SK-N-SH (cell line): Measurements from ENCODE around the gene SMARCD1. TPM values are rescaled to one million over a fixed set of nuclear protein-coding genes. Genes with fewer than 3 reads are reported as not detected.

Source experiments
- CTCF ChIA-PET: fragments of 300-600, 350-600 bp; formaldehyde crosslinking; extraction: SDS; loops from one replicate; lab custom pipeline; 2021; lab: Yijun Ruan, JAX
- POLR2A ChIA-PET: fragments of 350-600 bp; sonication (Branson Sonifier 250); formaldehyde crosslinking; extraction: SDS; loops from one replicate; lab custom pipeline; 2020; ENCODE audit warnings: antibody characterized with exemption, inconsistent platforms; lab: Yijun Ruan, JAX
- DNase-seq: peaks from one replicate; pipeline ENCODE4 v3.0.0; 2012
- H2AFZ ChIP-seq: fragments of 200-600 bp; sonication (generic); 2 replicates; pipeline ENCODE4 v1.8.1; 2016; ENCODE audit warnings: antibody characterized with exemption, mild to moderate bottlenecking, low read depth
- H3F3A ChIP-seq: fragments of 200-600 bp; sonication (generic); replicated peaks from 2 replicates; pipeline ENCODE3; 2016; ENCODE audit warnings: antibody characterized with exemption, mild to moderate bottlenecking; ENCODE audit not compliant: insufficient read depth
- H3K27ac ChIP-seq, 2 experiments: fragments of 200-500 bp in 1 of 2; fragments of 200-600 bp in 1 of 2; sonication (Bioruptor generic) in 1 of 2; sonication (generic), shearing (Covaris generic) in 1 of 2; 2 replicates each; pipeline versions ENCODE4 v1.5.1 to v1.6.1; 2014 to 2016; ENCODE audit warnings: low read depth in 2 of 2, inconsistent platforms in 1 of 2, low read length in 1 of 2, mild to moderate bottlenecking in 1 of 2, mixed read lengths in 1 of 2
- H3K27me3 ChIP-seq: fragments of 200-600 bp; sonication (generic), shearing (Covaris generic); 2 replicates; pipeline ENCODE4 v1.6.1; 2016; ENCODE audit warnings: mixed run types; ENCODE audit not compliant: insufficient read depth
- H3K36me3 ChIP-seq, 2 experiments: fragments of 200-500 bp in 1 of 2; fragments of 200-600 bp in 1 of 2; sonication (Bioruptor generic) in 1 of 2; sonication (generic) in 1 of 2; replicated peaks in 1 of 2; 2 replicates each; pipeline versions ENCODE3 to v1.5.1; 2014 to 2016; ENCODE audit warnings: low read length in 1 of 2, mild to moderate bottlenecking in 1 of 2; ENCODE audit not compliant: insufficient read depth in 2 of 2, control insufficient read depth in 1 of 2
- H3K4me1 ChIP-seq, 2 experiments: fragments of 200-500 bp in 1 of 2; fragments of 200-600 bp in 1 of 2; sonication (Bioruptor generic) in 1 of 2; sonication (generic), shearing (Covaris generic) in 1 of 2; 2 replicates each; pipeline versions ENCODE4 v1.5.1 to v1.6.1; 2014 to 2016; ENCODE audit warnings: low read depth in 1 of 2, low read length in 1 of 2, mixed run types in 1 of 2; ENCODE audit not compliant: insufficient read depth in 2 of 2, control insufficient read depth in 1 of 2
- H3K4me2 ChIP-seq: fragments of 200-600 bp; sonication (generic), shearing (Covaris generic); 2 replicates; pipeline ENCODE4 v1.6.1; 2017; ENCODE audit warnings: mixed run types
- H3K4me3 ChIP-seq, 2 experiments: fragments of 200-500 bp in 1 of 2; fragments of 200-600 bp in 1 of 2; sonication (Bioruptor generic) in 1 of 2; sonication (generic), shearing (Covaris generic) in 1 of 2; 2 replicates each; pipeline versions ENCODE4 v1.5.1 to v1.8.1; 2014 to 2016; ENCODE audit warnings: low read depth in 2 of 2, inconsistent platforms in 1 of 2, low read length in 1 of 2, mild to moderate bottlenecking in 1 of 2, mixed read lengths in 1 of 2, moderate library complexity in 1 of 2
- H3K79me2 ChIP-seq: fragments of 200-600 bp; sonication (generic); 2 replicates; pipeline ENCODE4 v1.8.1; 2017; ENCODE audit warnings: mild to moderate bottlenecking; ENCODE audit not compliant: insufficient read depth
- H3K9ac ChIP-seq: fragments of 200-600 bp; sonication (generic); 2 replicates; pipeline ENCODE4 v1.6.1; 2017; ENCODE audit warnings: mixed run types
- H3K9me2 ChIP-seq: fragments of 200-600 bp; sonication (generic); 2 replicates; pipeline ENCODE4 v1.6.1; 2017; ENCODE audit warnings: mixed run types
- H3K9me3 ChIP-seq: fragments of 200-600 bp; sonication (generic); 2 replicates; pipeline ENCODE4 v1.6.1; 2017; ENCODE audit warnings: mixed run types, mild to moderate bottlenecking, moderate library complexity
- H4K20me1 ChIP-seq: fragments of 200-600 bp; sonication (generic); 2 replicates; pipeline ENCODE4 v1.6.1; 2017; ENCODE audit warnings: mild to moderate bottlenecking, mixed run types; ENCODE audit not compliant: insufficient read depth
- ELF1 ChIP-seq: IDR thresholded peaks from 2 replicates; pipeline ENCODE4 v1.4.0; 2012
- EZH2phosphoT487 ChIP-seq: fragments of 200-600 bp; sonication (generic); IDR thresholded peaks from 2 replicates; pipeline ENCODE4 v1.6.1; 2017; ENCODE audit warnings: low read depth, mixed run types, mild to moderate bottlenecking, antibody characterized with exemption, moderate library complexity, borderline replicate concordance
- FOXJ3 ChIP-seq: sonication (generic); formaldehyde crosslinking; IDR thresholded peaks from 2 replicates; pipeline ENCODE4 v1.5.1; 2020; ENCODE audit warnings: mild to moderate bottlenecking, missing genetic modification reagents
- JUND ChIP-seq: IDR thresholded peaks from 2 replicates; pipeline ENCODE4 v1.4.0; 2012
- TAF1 ChIP-seq: IDR thresholded peaks from 2 replicates; pipeline ENCODE4 v1.6.1; 2012; ENCODE audit warnings: low read depth, mild to moderate bottlenecking, low read length, moderate library complexity, borderline replicate concordance
- YY1 ChIP-seq: IDR thresholded peaks from 2 replicates; pipeline ENCODE4 v1.4.0; 2012; ENCODE audit warnings: low read depth, mild to moderate bottlenecking
- WGBS: methylation state at CpG from one replicate; pipeline ENCODE4 v1.1.6; 2017; ENCODE audit warnings: low lambda C conversion rate; 5-methylcytosine and 5-hydroxymethylcytosine counted together
- polyA plus RNA-seq, 3 experiments: library from polyadenylated mRNA; depleted of rRNA; stranded (reverse); fragments of >200 nt; gene quantifications; 2 replicates each; pipeline ENCODE4 v1.2.3, GENCODE V29; 2012
- TF ChIP-seq, protein P1 (sequence below): fragments of 200-600 bp; sonication (generic); IDR thresholded peaks from 2 replicates; pipeline ENCODE4 v1.6.1; 2017; ENCODE audit warnings: antibody characterized with exemption, mild to moderate bottlenecking, moderate library complexity
- TF ChIP-seq, protein P2 (sequence below): IDR thresholded peaks from 2 replicates; pipeline ENCODE4 v1.4.0; 2012; ENCODE audit warnings: low read depth
- TF ChIP-seq, protein P3 (sequence below): fragments of 150-350 bp; IDR thresholded peaks from 2 replicates; pipeline ENCODE4 v1.6.1; 2016; ENCODE audit warnings: mild to moderate bottlenecking, low read depth, low read length

SMARCD1 gene
- polyA plus RNA-seq, 1 of the 3 experiments (the other 2 are of a cell fraction), result 58.5 TPM

DNA sequence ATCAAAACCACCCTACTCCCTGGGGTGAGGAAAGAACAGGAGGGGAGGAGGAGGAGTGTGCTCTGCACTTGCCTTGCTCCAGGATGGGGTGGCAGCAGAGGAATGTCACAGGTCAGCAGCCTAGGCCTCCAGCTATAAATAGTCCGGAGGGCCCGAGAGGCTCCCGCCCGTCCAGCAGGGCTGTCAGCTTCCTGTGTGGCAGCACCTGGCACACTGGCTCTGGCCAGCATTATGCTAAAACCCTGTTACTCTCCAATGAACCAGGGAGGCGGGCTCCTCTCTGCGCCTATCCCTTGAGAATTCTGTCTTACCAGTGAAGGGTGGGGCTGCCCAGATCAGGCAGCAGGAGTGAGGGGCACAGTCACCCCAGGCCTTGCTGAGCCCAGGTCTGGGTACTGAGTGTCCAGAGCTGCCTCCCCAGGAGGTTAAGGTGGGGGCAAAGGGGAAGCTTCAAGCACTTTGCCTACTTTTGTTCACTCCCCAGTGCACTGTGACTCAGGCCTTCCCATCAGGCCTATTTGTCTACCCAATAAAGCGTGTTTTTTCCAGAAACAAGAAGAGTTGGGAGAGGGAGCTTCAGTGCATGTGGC, 25.7 kb downstream of the SMARCD1 start:
- Histone ChIP-seq H3K27ac (peak overlapping the region in 1 of 2 experiments; percentile 63; a peak in 2 of 4 replicates), H3K4me2 (0 out of 2 replicates have a peak overlapping the region, but pooled peaks have one; percentile 68), H3K79me2 (peaks cover 33% of the 10 kb centered on the region), H3K9me2 (no peaks in the 10 kb centered on the region), H3K27me3 (no peaks in the 10 kb centered on the region), H3K4me3 (no peak overlapping the region; a peak in 1 of 4 replicates), H3K9me3 (no peaks in the 10 kb centered on the region), H3K36me3 (peaks cover 0 to 5% of the 10 kb centered on the region in 2 experiments), H3K4me1 (peaks cover 12 to 18% of the 10 kb centered on the region in 2 experiments; a peak in 2 of 4 replicates), H3K9ac (no peak overlapping the region), H2AFZ (peak overlapping the region; percentile 75), H4K20me1 (peaks cover 9% of the 10 kb centered on the region; the same call in 1 of the 2 replicates), H3F3A (peaks cover 15% of the 10 kb centered on the region)
- WGBS, result 67% methylated on average over 1 of the region's 7 CpGs
- CTCF ChIA-PET, result interaction anchor here (0.6 to 5.5 kb wide), 45 partner anchors 13 to 626 kb away, joined by 3 to 96 read pairs (median 5); partner anchors contain the start of genes AQP5, CERS5, GPD1 and SMARCD1
- TF ChIP-seq FOXJ3, result peak; percentile 32; the same call in 1 of the 2 replicates
- TF ChIP-seq, protein P1, sequence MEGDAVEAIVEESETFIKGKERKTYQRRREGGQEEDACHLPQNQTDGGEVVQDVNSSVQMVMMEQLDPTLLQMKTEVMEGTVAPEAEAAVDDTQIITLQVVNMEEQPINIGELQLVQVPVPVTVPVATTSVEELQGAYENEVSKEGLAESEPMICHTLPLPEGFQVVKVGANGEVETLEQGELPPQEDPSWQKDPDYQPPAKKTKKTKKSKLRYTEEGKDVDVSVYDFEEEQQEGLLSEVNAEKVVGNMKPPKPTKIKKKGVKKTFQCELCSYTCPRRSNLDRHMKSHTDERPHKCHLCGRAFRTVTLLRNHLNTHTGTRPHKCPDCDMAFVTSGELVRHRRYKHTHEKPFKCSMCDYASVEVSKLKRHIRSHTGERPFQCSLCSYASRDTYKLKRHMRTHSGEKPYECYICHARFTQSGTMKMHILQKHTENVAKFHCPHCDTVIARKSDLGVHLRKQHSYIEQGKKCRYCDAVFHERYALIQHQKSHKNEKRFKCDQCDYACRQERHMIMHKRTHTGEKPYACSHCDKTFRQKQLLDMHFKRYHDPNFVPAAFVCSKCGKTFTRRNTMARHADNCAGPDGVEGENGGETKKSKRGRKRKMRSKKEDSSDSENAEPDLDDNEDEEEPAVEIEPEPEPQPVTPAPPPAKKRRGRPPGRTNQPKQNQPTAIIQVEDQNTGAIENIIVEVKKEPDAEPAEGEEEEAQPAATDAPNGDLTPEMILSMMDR, result no peak
- POLR2A ChIA-PET, result interaction anchor here (1.0 to 3.4 kb wide), 7 partner anchors 7 to 241 kb away, joined by 4 to 27 read pairs (median 12); partner anchors contain the start of genes CERS5, GPD1 and SMARCD1
- no peak for DNase-seq

DNA sequence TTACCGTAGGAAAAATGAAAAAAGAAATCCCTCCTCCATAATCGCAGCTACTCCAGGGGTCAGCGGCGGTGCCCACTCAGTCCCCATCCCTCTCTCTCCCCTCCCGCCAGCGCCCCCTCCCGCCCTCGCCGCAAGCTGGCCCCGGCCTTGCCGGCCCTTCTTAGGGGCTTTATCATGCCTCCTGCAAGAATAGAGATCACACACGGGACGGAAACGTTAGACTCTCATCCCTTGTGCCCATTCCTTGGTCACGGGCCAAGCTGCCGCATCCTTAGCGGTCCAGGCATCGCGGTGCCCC, 26.2 kb downstream of the SMARCD1 start:
- no peak for DNase-seq
- no peak overlapping the region for H3K9ac ChIP-seq
- TF ChIP-seq TAF1, result no peak
- TF ChIP-seq YY1, result no peak
- TF ChIP-seq, protein P1, result no peak
- TF ChIP-seq, protein P2, sequence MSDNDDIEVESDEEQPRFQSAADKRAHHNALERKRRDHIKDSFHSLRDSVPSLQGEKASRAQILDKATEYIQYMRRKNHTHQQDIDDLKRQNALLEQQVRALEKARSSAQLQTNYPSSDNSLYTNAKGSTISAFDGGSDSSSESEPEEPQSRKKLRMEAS, result no peak
- no peak for TF ChIP-seq JUND
- no peak for TF ChIP-seq EZH2phosphoT487
- TF ChIP-seq, protein P3, sequence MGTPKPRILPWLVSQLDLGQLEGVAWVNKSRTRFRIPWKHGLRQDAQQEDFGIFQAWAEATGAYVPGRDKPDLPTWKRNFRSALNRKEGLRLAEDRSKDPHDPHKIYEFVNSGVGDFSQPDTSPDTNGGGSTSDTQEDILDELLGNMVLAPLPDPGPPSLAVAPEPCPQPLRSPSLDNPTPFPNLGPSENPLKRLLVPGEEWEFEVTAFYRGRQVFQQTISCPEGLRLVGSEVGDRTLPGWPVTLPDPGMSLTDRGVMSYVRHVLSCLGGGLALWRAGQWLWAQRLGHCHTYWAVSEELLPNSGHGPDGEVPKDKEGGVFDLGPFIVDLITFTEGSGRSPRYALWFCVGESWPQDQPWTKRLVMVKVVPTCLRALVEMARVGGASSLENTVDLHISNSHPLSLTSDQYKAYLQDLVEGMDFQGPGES, result no peak
- TF ChIP-seq ELF1, result no peak
- H3K9me3 ChIP-seq, result no peaks in the 10 kb centered on the region
- H3K79me2 ChIP-seq, result peaks cover 37% of the 10 kb centered on the region
- peaks cover 12 to 18% of the 10 kb centered on the region in 2 experiments; a peak in 2 of 4 replicates for H3K4me1 ChIP-seq
- no peaks in the 10 kb centered on the region for H3K9me2 ChIP-seq
- ChIA-PET CTCF (interaction anchor here (0.6 to 5.5 kb wide), 48 partner anchors 13 to 370 kb away, joined by 3 to 96 read pairs (median 5); partner anchors contain the start of genes AQP5, CERS5, GPD1 and SMARCD1), POLR2A (interaction anchor here (0.5 to 3.4 kb wide), 11 partner anchors 8 to 242 kb away, joined by 3 to 27 read pairs (median 4); partner anchors contain the start of genes CERS5, GPD1 and SMARCD1)
- peaks cover 15% of the 10 kb centered on the region for H3F3A ChIP-seq
- H3K4me3 ChIP-seq, result peak overlapping the region; percentile 25 to 59; a peak in 3 of 4 replicates
- H3K4me2 ChIP-seq, result peak overlapping the region; percentile 68; the same call in 1 of the 2 replicates
- H3K27me3 ChIP-seq, result no peaks in the 10 kb centered on the region
- H3K27ac ChIP-seq, result peak overlapping the region in 1 of 2 experiments; percentile 63; a peak in 2 of 4 replicates
- H4K20me1 ChIP-seq, result peaks cover 9% of the 10 kb centered on the region; the same call in 1 of the 2 replicates
- peak overlapping the region; percentile 75; the same call in 1 of the 2 replicates for H2AFZ ChIP-seq
- H3K36me3 ChIP-seq, result peaks cover 0 to 9% of the 10 kb centered on the region in 2 experiments
- 21% methylated on average over 18 of the region's 19 CpGs for WGBS
